ENCODE data around the gene RBM44.
"Not testable (repeated sequence)": the region's sequence is repeated elsewhere in the genome, so short reads cannot be mapped to it uniquely, and the experiment has no call there.

The RBM44 gene

GRCh38 chr2:237858294-237859081 is 59.9 kb downstream of the RBM44 start:
- DNase-seq: peak; percentile 75 to 92

- DNase-seq: no peak
Observed at GRCh38 chr2:237859082-237859433, 60.5 kb downstream of the RBM44 start.

DNA sequence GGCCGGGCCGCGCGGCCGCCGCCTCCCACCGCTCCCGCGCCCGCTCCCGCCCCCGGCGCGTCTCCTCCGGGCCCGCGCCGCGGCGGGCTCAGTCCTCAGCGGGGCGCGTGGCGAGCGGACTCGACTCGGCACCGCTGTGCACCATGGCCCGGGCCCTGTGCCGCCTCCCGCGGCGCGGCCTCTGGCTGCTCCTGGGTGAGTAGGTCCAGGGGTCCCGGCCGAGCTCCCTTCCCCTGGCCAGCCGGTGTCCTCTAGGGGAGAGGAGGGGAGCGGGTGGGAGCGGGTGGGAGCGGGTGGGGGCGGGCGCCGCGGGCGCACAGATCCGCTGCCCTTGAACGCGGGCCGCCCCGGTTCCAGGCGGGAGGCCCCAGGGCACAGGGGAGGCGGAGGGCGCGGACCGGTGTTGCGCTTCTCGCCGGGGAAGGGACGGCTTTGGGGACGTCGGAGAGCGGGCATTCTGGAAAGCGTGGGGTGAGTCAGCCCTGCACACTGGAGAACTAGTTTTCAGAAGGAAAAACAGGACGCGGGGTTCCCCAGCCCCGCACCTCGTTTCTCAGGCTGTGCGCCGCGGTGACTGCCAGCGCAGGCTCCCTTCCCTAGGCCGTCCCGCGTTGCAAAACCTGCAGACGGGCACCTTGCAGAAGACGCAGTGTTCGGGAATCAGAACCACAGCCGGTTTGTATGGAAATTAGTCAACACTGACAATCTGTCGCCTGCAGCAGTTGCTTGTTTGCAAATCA is 61.1 kb downstream of the RBM44 start, which contains the start of gene RAMP1:
Gene RAMP1 (plus strand): TSS at position 91 of the 740 bp plus-strand sequence. CDS start 53 bp downstream, at position 144.
- DNase-seq: peak; percentile 34 to 52

GRCh38 chr2:237860273-237860935 is 61.8 kb downstream of the RBM44 start:
- no peak for DNase-seq

DNA sequence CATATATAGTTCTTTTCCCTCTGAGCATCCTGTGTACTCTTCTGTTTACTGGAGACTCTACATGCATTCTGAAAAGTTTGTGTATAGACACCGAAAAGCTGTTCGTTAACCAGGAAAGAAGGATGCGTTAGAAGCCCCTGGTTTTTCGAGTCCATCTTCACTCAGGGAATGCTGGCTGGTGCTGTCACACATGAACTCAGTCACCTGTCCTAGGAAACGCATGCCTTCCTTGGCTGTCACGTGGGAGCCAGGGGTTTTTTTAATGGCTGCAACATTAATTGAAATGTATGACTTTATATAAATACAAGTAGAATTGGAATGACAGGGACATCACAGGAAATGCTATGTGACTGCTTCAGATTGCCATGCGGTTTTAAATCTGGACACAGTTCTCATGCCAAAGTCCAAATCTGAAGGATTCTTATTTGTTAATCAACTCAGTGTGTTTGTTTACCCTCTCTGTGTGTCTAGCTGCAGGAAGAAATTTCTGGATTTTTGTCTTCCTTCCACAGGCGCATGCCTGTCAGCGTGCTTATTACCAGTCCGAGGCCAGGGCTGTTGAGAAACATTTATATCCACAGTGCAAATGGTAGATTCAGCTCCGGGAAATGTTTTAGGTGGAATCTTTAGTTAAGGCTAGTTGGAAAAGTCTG is 63.4 kb downstream of the RBM44 start:
- DNase-seq: no peak

DNA sequence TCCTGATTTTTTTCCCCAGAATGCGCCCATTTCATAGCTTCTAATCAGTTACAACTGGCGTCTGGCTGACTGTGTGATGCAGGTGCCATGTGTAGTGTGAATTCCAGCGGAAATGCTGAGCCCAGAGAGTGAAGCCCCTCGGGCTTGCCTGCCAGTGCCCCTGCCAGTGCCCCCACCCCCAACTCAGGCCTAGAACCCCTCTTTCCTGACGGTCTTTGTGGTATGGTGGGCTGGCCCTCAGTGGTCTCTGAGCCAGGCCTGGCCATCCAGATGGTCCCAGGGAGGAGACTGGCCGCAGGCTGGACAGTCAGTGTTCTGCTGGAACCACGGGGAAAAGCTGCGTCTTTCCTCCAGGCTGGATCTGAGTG is 63.9 kb downstream of the RBM44 start:
- DNase-seq: no peak

- DNase-seq: no peak
Observed at GRCh38 chr2:237863102-237863511, 64.5 kb downstream of the RBM44 start.

DNA sequence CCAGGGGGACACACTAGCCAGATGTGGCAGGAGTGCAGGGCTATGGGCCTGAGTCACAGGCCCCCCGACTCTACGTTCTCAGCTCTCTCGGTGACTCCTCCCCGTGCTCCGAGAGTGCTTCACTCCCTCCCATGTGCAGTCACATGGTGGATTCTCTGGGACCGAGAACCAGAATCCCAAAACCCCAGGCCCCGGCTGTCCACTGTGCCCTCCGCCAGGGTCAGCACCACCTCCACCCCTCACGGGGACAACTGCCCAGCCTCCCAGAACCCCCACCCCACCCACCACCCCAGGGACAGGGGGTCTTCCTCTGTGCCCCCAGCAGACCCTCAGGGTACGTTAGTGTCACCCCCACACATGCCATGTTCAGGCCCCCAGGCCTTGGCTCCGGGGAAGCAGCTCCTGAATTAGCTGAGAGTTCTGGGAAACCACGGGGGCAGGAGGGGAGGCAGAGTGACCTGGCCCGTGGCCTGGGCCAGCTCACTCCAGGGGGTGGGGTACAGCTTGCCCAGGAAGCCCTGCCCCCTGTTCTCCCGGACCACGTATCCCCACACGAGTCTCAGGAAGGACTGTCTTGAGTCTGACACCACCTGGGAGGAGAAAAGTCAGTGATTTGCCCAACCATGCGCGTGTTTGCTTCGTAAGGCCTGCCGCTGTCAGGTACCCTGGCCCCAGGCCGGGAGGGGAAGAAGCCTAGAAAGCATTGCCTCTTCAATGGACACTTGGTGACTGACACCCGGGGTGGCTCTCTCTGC is 65.3 kb downstream of the RBM44 start:
- no peak for DNase-seq

DNA sequence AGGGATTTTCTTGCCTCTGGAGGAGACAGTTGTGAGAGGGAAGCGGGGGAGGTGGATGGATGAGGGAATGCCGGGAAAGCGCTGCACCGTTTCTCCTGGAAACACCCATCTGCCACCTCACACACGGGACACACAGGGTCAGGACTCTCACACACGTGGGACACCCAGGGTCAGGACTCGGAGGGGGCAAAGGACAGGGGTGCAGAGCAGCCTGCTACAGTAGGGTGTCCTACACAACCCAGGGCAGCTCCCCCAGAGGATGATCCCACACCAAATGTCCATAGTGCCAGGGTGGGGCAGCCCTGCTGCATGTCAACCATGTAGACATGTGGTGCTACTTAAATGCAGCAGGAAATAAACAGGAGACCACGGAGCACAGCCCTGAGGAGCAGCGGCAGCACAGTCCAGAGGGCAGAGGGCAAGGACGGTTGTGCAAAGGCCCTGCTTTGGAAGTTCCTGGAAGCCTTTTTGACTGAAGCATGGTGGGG is 65.9 kb downstream of the RBM44 start:
- no peak for DNase-seq

DNA sequence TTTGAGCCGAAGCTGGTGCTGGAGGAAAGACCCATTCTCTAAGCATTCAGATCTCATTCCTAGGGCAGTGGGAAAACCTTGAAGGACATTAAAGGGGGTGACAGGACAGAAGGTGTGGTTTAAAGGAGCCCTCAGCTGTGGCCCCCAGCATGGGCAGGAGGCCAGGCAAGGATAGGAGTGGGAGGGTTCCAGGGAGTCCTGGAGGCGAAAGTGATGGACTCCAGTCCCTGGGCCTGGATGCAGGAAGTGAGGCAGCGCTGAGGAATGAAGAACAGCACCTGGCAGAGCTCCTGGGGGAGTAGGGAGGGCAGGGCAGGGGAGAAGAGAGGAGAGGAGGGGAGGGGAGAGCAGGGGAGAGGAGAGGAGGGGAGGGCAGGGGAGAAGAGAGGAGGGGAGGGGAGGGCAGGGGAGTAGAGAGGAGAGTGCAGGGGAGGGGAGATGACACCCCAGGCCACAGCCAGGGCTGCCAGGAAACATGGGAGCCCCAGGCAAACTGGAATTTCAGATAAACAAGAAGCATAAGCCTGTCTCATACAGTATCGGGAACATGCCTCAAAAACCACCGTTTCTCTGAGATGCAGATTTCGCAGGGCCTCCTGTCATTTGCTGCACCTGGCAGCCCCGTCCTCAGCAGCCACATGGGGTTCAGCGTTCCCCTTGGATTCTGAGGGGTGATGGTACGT is 66.5 kb downstream of the RBM44 start:
- no peak for DNase-seq

GRCh38 chr2:237865623-237866041 is 67.1 kb downstream of the RBM44 start:
- no peak for DNase-seq

- DNase-seq: no peak
Observed at GRCh38 chr2:237866101-237866621, 67.6 kb downstream of the RBM44 start.

- no peak for DNase-seq
Observed at GRCh38 chr2:237867465-237867864, 68.9 kb downstream of the RBM44 start.

GRCh38 chr2:237868074-237868473 is 69.5 kb downstream of the RBM44 start:
- not testable (repeated sequence) for DNase-seq

DNA sequence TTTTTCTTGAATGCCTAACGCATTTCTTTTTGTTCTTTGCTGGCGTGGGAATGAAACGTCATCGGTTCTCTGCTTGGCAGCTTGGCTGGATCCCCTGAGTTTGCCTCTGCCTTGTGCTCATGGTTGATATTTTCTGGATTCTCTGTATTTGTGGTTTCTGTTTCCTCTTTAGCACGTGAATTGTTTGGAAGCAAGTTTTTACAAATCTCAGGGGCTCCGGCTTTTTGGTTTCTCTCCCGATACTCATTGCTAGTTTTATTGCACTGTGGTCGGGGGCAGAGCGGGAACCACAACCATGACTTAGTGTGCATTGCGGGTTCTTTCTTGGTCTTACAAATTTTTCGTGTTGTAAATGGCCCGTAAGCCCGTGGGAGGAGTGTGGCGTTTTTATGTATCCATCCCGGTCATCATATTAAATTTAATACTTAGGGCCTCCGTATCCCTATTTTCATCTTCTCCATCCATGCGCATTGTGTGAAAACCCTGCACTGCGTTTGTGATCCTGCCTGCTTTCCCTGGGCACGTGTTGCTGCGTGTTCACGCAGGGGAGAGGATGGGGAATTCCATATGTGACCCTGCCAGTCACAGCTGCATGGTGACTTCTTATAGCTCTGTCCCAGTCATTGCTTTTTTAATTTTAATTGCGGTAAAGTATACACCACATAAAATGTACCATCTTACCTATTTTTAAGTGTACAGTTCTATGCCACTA is 70.2 kb downstream of the RBM44 start:
- DNase-seq: peak in 1 of 2 donors; percentile 11

GRCh38 chr2:237869343-237870102 is 70.9 kb downstream of the RBM44 start:
- no peak for DNase-seq

- no peak for DNase-seq
Observed at GRCh38 chr2:237870126-237870525, 71.5 kb downstream of the RBM44 start.

- no peak for DNase-seq
Observed at GRCh38 chr2:237870754-237871651, 72.4 kb downstream of the RBM44 start.
